GM12878 (cell line): Measurements from ENCODE around the gene CRKL. TPM values are rescaled to one million over a fixed set of nuclear protein-coding genes. Genes with fewer than 3 reads are reported as not detected.
"Not testable (repeated sequence)": the region's sequence is repeated elsewhere in the genome, so short reads cannot be mapped to it uniquely, and the experiment has no call there.

Experiments
- ATAC-seq: fragments of 200-7000 bp; cut with Tn5 transposase; 3 replicates; pipeline ENCODE4 v1.9.1; 2020; ENCODE audit warnings: mild to moderate bottlenecking, moderate library complexity
- BruUV-seq: library from RNA; stranded (reverse); fragments of 400-500 nt; replicated peaks from 2 replicates; lab custom pipeline; 2021; lab: Mats Ljungman, UMichigan
- CTCF ChIA-PET: fragments of 300-600 bp; sonication (Branson Sonifier 250); formaldehyde crosslinking; extraction: SDS; loops from one replicate; lab custom pipeline; 2021; ENCODE audit warnings: inconsistent platforms; lab: Yijun Ruan, JAX
- POLR2A ChIA-PET: fragments of 350-600 bp; formaldehyde crosslinking; extraction: SDS; loops from one replicate; lab custom pipeline; 2021; ENCODE audit warnings: inconsistent platforms; lab: Charles Lee
- RAD21 ChIA-PET: fragments of 300-600 bp; sonication (Branson Sonifier 250); formaldehyde crosslinking; loops from one replicate; lab custom pipeline; 2023; ENCODE audit warnings: antibody characterized with exemption; ENCODE audit not compliant: unreplicated experiment; lab: Charles Lee
- SMC1A ChIA-PET: fragments of 300-600 bp; sonication (Branson Sonifier 250); formaldehyde crosslinking; loops from one replicate; lab custom pipeline; 2023; ENCODE audit not compliant: unreplicated experiment, uncharacterized antibody; lab: Charles Lee
- DNase-seq: peaks from one replicate; pipeline ENCODE4 v3.0.0-alpha.2; 2011; ENCODE audit warnings: low read depth, low spot score
- FAIRE-seq: peaks from 3 replicates; lab custom pipeline; 2011; peaks lifted over from hg19 to GRCh38; lab: Jason Lieb, UNC
- H2AFZ ChIP-seq: 2 replicates; pipeline ENCODE4 v1.6.0; 2011; ENCODE audit warnings: low read depth, low read length, control low read depth; ENCODE audit not compliant: control insufficient read depth
- H3K27ac ChIP-seq: 2 replicates; pipeline ENCODE4 v1.5.1; 2011; ENCODE audit warnings: control low read depth; ENCODE audit not compliant: control insufficient read depth, insufficient read depth
- H3K27me3 ChIP-seq, 2 experiments: replicated peaks in 1 of 2; 2 replicates each; pipeline versions ENCODE4 v1.6.0 to v1.6.1; 2011; ENCODE audit warnings: low read length in 1 of 2; ENCODE audit not compliant: control insufficient read depth in 2 of 2, insufficient read depth in 2 of 2
- H3K36me3 ChIP-seq, 2 experiments: 2 replicates each; pipeline ENCODE4 v1.5.1; 2011; ENCODE audit warnings: low read length in 1 of 2; ENCODE audit not compliant: control insufficient read depth in 2 of 2, insufficient read depth in 2 of 2
- H3K4me1 ChIP-seq: 2 replicates; pipeline ENCODE4 v1.6.1; 2011; ENCODE audit warnings: mild to moderate bottlenecking, low read length, moderate library complexity, mixed read lengths; ENCODE audit not compliant: control insufficient read depth, insufficient read depth
- H3K4me2 ChIP-seq: 2 replicates; pipeline ENCODE4 v1.6.0; 2011; ENCODE audit warnings: control low read depth; ENCODE audit not compliant: control insufficient read depth, insufficient read depth
- H3K4me3 ChIP-seq: fragments of 200-600 bp; sonication (generic); 2 replicates; pipeline ENCODE4 v1.5.1; 2016
- H3K79me2 ChIP-seq: 2 replicates; pipeline ENCODE4 v1.6.0; 2011; ENCODE audit warnings: low read length; ENCODE audit not compliant: control insufficient read depth, insufficient read depth
- H3K9ac ChIP-seq: 2 replicates; pipeline ENCODE4 v1.8.0; 2011; ENCODE audit warnings: low read length, control low read depth, mixed read lengths; ENCODE audit not compliant: control insufficient read depth, insufficient read depth
- H3K9me3 ChIP-seq: replicated peaks from 3 replicates; pipeline ENCODE4 v1.5.1; 2011; ENCODE audit warnings: mild to moderate bottlenecking, low read length; ENCODE audit not compliant: control insufficient read depth, insufficient read depth
- H4K20me1 ChIP-seq: 2 replicates; pipeline ENCODE4 v1.6.0; 2011; ENCODE audit not compliant: control insufficient read depth, insufficient read depth
- BMI1 ChIP-seq: fragments of 450-650 bp; IDR thresholded peaks from 2 replicates; pipeline ENCODE4 v1.6.1; 2016; ENCODE audit warnings: mild to moderate bottlenecking, moderate library complexity, borderline replicate concordance
- CBX3 ChIP-seq: fragments of 200-600 bp; sonication (generic); IDR thresholded peaks from 2 replicates; pipeline ENCODE4 v1.6.1; 2016; ENCODE audit warnings: low read depth, borderline replicate concordance
- CHD1 ChIP-seq: IDR thresholded peaks from 2 replicates; pipeline ENCODE4 v1.6.1; 2012; ENCODE audit warnings: low read depth, low read length, improper control_type of control experiment
- EED ChIP-seq: sonication (generic); IDR thresholded peaks from 2 replicates; pipeline ENCODE4 v1.6.1; 2016; ENCODE audit warnings: antibody characterized with exemption, low read depth
- EGR1 ChIP-seq, 2 experiments: IDR thresholded peaks; 1 replicate in 1 of 2; 2 replicates in 1 of 2; pipeline ENCODE4 v1.6.1; 2011 to 2012; ENCODE audit warnings: low read depth in 2 of 2, low read length in 2 of 2, borderline replicate concordance in 1 of 2, mild to moderate bottlenecking in 1 of 2, moderate library complexity in 1 of 2
- EZH2 ChIP-seq: IDR thresholded peaks from 2 replicates; pipeline ENCODE4 v1.6.1; 2012; ENCODE audit warnings: low read depth, mild to moderate bottlenecking, control low read depth, inconsistent platforms, low read length, borderline replicate concordance; ENCODE audit not compliant: control insufficient read depth
- NR2F1 ChIP-seq: fragments of 450-650 bp; conservative IDR thresholded peaks from 2 replicates; pipeline ENCODE4 v1.6.1; 2017; ENCODE audit warnings: mild to moderate bottlenecking
- SMAD1 ChIP-seq: fragments of 450-650 bp; IDR thresholded peaks from 2 replicates; pipeline ENCODE4 v1.6.1; 2018; ENCODE audit warnings: mild to moderate bottlenecking, low read depth; ENCODE audit not compliant: partially characterized antibody
- ZNF622 ChIP-seq: fragments of 450-650 bp; IDR thresholded peaks from 2 replicates; pipeline ENCODE4 v1.6.1; 2017; ENCODE audit warnings: mild to moderate bottlenecking, inconsistent platforms
- whole genome bisulfite sequencing: methylation state at CpG from one replicate; pipeline ENCODE4 v1.1.6; 2016; ENCODE audit warnings: low lambda C conversion rate; ENCODE audit not compliant: insufficient replicate concordance, insufficient coverage; ENCODE audit errors: missing lambda C conversion rate; 5-methylcytosine and 5-hydroxymethylcytosine counted together
- in situ Hi-C: fragments of 300-500 bp; cut with MboI; formaldehyde crosslinking; loops from 9 replicates; pipeline ENCODE4 v1.14.3; 2018; ENCODE audit warnings: mixed read lengths
- intact Hi-C: fragments of 100-400 bp; cut with micrococcal nuclease; formaldehyde crosslinking; loops from one replicate; pipeline ENCODE4 v1.14.2; 2022; ENCODE audit not compliant: unreplicated experiment
- polyA plus RNA-seq, 11 experiments: library from polyadenylated mRNA; depleted of rRNA in 4 of 11; unstranded in 6 of 11; stranded (reverse) in 5 of 11; fragments of >200 nt; fragmentation: Nextera tagmentation in 4 of 11; fragmentation: Illumina TruSeq in 1 of 11; extraction: Ambion mirVana in 4 of 11; extraction: Trizol in 1 of 11; gene quantifications; 1 replicate in 1 of 11; 2 replicates in 10 of 11; pipeline versions ENCODE4 v1.2.1 to v1.2.3, GENCODE V29; 2011 to 2016; ENCODE audit warnings: inconsistent platforms in 2 of 11, missing spikeins in 2 of 11, low read depth in 1 of 11
- total RNA-seq, 4 experiments: library from RNA; depleted of rRNA in 3 of 4; stranded (reverse); fragments of >200 nt in 3 of 4; fragmentation: Illumina TruSeq in 1 of 4; extraction: Trizol in 1 of 4; gene quantifications; 2 replicates each; pipeline versions ENCODE4 v1.2.1 to v1.2.3, GENCODE V29; 2013 to 2021
- TF ChIP-seq, protein P1 (sequence below), 3 experiments: IDR thresholded peaks in 2 of 3; conservative IDR thresholded peaks in 1 of 3; 2 replicates each; pipeline ENCODE4 v1.5.1; 2011; ENCODE audit warnings: low read depth in 3 of 3, low read length in 3 of 3, mild to moderate bottlenecking in 3 of 3, control low read depth in 2 of 3, moderate library complexity in 2 of 3, inconsistent platforms in 1 of 3, mixed read lengths in 1 of 3; ENCODE audit not compliant: control insufficient read depth in 2 of 3, insufficient read depth in 1 of 3; ENCODE audit errors: extremely low read depth in 1 of 3

Gene CRKL
- total and polyA plus RNA-seq, 10 of the 15 experiments (the other 5 are each of a cell fraction or from before 2014, with no cell fraction given): 12.6 to 61.2 (median 32.7) TPM

DNA sequence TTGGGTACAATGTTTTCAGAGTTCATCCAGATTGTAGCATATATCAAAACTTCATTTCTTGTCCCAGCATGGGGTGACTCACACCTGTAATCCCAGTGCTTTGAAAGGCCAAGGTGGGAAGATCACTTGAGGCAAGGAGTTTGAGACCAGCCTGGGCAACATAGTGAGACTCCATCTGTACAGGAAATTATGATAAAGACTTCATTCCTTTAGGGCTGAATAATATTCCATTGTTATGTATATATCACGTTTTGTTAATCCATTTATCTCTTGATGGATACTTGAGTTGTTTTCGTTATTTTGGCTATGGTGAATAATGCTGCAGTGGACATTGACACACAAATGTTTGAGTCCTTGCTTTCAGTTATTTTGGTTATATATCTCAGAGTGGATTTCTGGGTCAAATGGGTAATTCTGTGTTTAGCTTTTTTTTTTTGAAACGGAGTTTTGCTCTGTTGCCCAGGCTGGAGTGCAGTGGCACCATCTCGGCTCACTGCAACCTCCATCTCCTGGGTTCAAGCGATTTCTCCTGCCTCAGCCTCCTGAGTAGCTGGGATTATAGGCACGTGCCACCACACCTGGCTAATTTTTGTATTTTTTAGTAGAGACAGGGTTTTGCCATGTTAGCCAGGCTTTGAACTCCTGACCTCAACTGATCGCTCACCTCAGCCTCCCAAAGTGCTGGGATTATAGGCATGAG, 25.1 kb downstream of the CRKL start:
- RAD21 ChIA-PET, H3K27ac ChIP-seq, BruUV-seq, SMC1A ChIA-PET, H3K9me3 ChIP-seq, DNase-seq, H3K4me2 ChIP-seq, intact Hi-C loops, in situ Hi-C loops, H3K27me3 ChIP-seq, ATAC-seq, H3K4me3 ChIP-seq, H3K9ac ChIP-seq, H2AFZ ChIP-seq, FAIRE-seq, H3K4me1 ChIP-seq: not testable (repeated sequence)
- POLR2A ChIA-PET: interaction anchor here (0.8 kb wide), 1 partner anchor 8 kb away, joined by 3 read pairs; no protein-coding TSS in a partner anchor
- Histone ChIP-seq H4K20me1 (peaks cover 12% of the 10 kb centered on the region), H3K36me3 (peaks cover 8 to 24% of the 10 kb centered on the region in 2 experiments), H3K79me2 (peaks cover 86% of the 10 kb centered on the region)
- CTCF ChIA-PET: interaction anchor here (0.9 kb wide), 1 partner anchor 11 kb away, joined by 3 read pairs; no protein-coding TSS in a partner anchor
- WGBS: 94% methylated on average over 7 of the region's 7 CpGs

DNA sequence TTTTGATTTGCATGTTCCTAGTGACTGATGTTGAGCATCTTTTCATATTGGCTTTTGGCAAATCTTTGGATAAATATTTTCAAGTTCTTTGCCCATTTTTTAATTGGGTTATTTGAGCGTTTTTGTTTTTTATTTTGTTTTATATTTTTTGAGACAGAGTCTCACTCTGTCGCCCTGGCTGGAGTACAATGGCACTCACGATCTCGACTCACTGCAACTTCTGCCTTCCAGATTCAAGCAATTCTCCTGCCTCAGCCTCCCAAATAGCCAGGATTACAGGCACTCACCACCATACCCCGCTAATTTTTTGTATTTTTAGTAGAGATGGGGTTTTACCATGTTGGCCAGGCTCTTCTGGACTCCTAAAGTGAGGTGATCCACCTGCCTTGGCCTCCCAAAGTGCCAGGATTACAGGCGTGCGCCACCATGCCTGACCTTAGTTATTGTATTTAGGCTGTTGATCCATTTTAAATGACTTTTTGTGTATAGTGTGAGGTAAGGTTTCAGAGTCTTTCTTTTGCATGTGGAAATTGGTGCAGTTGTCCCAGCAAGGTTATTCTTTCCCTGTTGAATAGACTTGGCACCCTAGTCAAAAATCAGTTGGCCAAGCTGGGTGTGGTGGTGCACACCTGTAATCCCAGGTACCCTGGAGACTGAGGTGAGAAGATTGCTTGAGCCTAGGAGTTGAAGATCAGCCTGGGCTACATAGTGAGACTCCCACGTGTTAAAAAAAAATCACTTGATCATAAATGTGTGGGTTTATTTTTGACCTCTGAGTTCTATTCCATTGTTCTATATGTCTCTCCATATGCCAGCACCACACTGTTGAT, 26.1 kb downstream of the CRKL start:
- RAD21 ChIA-PET: no interaction called here
- Histone ChIP-seq H3K27me3 (no peaks in the 10 kb centered on the region), H3K4me1 (no peaks in the 10 kb centered on the region), H3K79me2 (peaks cover 83% of the 10 kb centered on the region), H3K4me3 (no peak overlapping the region), H3K36me3 (peaks cover 9 to 16% of the 10 kb centered on the region in 2 experiments), H4K20me1 (peaks cover 7% of the 10 kb centered on the region; the same call in 1 of the 2 replicates), H3K27ac (no peak overlapping the region), H3K9me3 (no peaks in the 10 kb centered on the region), H3K9ac (no peak overlapping the region)
- in situ Hi-C loops: no loop called here
- DNase-seq (no peak), FAIRE-seq (no peak)
- no TSS peak for BruUV-seq
- intact Hi-C loops: no loop called here
- WGBS: 85% methylated on average over 8 of the region's 8 CpGs
- TF ChIP-seq, protein P1, sequence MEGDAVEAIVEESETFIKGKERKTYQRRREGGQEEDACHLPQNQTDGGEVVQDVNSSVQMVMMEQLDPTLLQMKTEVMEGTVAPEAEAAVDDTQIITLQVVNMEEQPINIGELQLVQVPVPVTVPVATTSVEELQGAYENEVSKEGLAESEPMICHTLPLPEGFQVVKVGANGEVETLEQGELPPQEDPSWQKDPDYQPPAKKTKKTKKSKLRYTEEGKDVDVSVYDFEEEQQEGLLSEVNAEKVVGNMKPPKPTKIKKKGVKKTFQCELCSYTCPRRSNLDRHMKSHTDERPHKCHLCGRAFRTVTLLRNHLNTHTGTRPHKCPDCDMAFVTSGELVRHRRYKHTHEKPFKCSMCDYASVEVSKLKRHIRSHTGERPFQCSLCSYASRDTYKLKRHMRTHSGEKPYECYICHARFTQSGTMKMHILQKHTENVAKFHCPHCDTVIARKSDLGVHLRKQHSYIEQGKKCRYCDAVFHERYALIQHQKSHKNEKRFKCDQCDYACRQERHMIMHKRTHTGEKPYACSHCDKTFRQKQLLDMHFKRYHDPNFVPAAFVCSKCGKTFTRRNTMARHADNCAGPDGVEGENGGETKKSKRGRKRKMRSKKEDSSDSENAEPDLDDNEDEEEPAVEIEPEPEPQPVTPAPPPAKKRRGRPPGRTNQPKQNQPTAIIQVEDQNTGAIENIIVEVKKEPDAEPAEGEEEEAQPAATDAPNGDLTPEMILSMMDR (IDR thresholded peaks at IDR 0.05 in 2 of 3, conservative IDR thresholded peaks at IDR 0.05 in 1 of 3; ENCODE audit: control insufficient read depth in 2 of 3, extremely low read depth in 1 of 3, insufficient read depth in 1 of 3, low read depth in 3 of 3, low read length in 3 of 3): no peak
- TF ChIP-seq ZNF622: no peak
- no peak for TF ChIP-seq CBX3
- TF ChIP-seq BMI1: no peak
- no peak for TF ChIP-seq EZH2
- TF ChIP-seq SMAD1: no peak
- no peak for TF ChIP-seq CHD1
- TF ChIP-seq EGR1 (IDR thresholded peaks at IDR 0.05; ENCODE audit: borderline replicate concordance in 1 of 2, low read depth in 2 of 2, low read length in 2 of 2): no peak
- TF ChIP-seq NR2F1: no peak
- no peak for TF ChIP-seq EED
- TF ChIP-seq, all 136 proteins: peak for 0
- ChIA-PET SMC1A (no interaction called here), CTCF (no interaction called here), POLR2A (interaction anchor here (0.6 kb wide), 3 partner anchors 17 to 280 kb away, joined by 3 to 4 read pairs (median 3); no protein-coding TSS in a partner anchor)
- Histone ChIP-seq H3K4me2 (no peak overlapping the region), H2AFZ (no peak overlapping the region)
- no peak for ATAC-seq
